Panc1 (cell line): Measurements from ENCODE around the gene LDLRAD4. TPM values are rescaled to one million over a fixed set of nuclear protein-coding genes. Genes with fewer than 3 reads are reported as not detected.

Source experiments
- ATAC-seq: fragments of 200-7000 bp; cut with Tn5 transposase; 2 replicates; pipeline ENCODE4 v1.9.1; 2020; ENCODE audit warnings: mild to moderate bottlenecking, moderate library complexity
- BruUV-seq: library from RNA; stranded (reverse); fragments of 400-500 nt; replicated peaks from 2 replicates; lab custom pipeline; 2021; lab: Mats Ljungman, UMichigan
- CTCF ChIA-PET: fragments of 300-600 bp; sonication (Branson Sonifier 250); formaldehyde crosslinking; loops from one replicate; lab custom pipeline; 2022; ENCODE audit warnings: antibody characterized with exemption; lab: Charles Lee
- POLR2A ChIA-PET: fragments of 300-600 bp; sonication (Branson Sonifier 250); formaldehyde crosslinking; loops from one replicate; lab custom pipeline; 2022; ENCODE audit warnings: antibody characterized with exemption; lab: Charles Lee
- DNase-seq: peaks from one replicate; pipeline ENCODE4 v3.0.0-alpha.2; 2010; ENCODE audit warnings: low read depth, low spot score
- H3K27ac ChIP-seq: 2 replicates; pipeline ENCODE4 v1.5.1; 2011; ENCODE audit warnings: mild to moderate bottlenecking, low read length, inconsistent platforms
- H3K27me3 ChIP-seq: fragments of 200-500 bp; sonication (Bioruptor generic); 2 replicates; pipeline ENCODE4 v1.6.0; 2014; ENCODE audit warnings: low read length, inconsistent platforms; ENCODE audit not compliant: control insufficient read depth, insufficient read depth
- H3K36me3 ChIP-seq: fragments of 200-500 bp; sonication (Bioruptor generic); 2 replicates; pipeline ENCODE4 v1.5.1; 2014; ENCODE audit warnings: inconsistent platforms, mild to moderate bottlenecking, low read length, moderate library complexity; ENCODE audit not compliant: control insufficient read depth, insufficient read depth
- H3K4me1 ChIP-seq: 2 replicates; pipeline ENCODE4 v1.5.1; 2011; ENCODE audit warnings: inconsistent platforms, mild to moderate bottlenecking, low read length, moderate library complexity; ENCODE audit not compliant: control insufficient read depth, insufficient read depth
- H3K4me3 ChIP-seq, 2 experiments: 2 replicates each; pipeline ENCODE4 v1.5.1; 2011 to 2012; ENCODE audit warnings: low read depth in 2 of 2, low read length in 2 of 2, mild to moderate bottlenecking in 2 of 2, inconsistent platforms in 1 of 2, moderate library complexity in 1 of 2
- H3K9me3 ChIP-seq: fragments of 200-500 bp; sonication (Bioruptor generic); 2 replicates; pipeline ENCODE4 v1.5.1; 2014; ENCODE audit warnings: low read depth, mild to moderate bottlenecking, inconsistent platforms, low read length, moderate library complexity; ENCODE audit not compliant: control insufficient read depth, insufficient read depth
- CTCF ChIP-seq: fragments of 450-650 bp; IDR thresholded peaks from 2 replicates; pipeline ENCODE4 v1.5.1; 2017; ENCODE audit warnings: mild to moderate bottlenecking
- POLR2AphosphoS5 ChIP-seq: IDR thresholded peaks from 2 replicates; pipeline ENCODE4 v1.6.1; 2012; ENCODE audit warnings: mild to moderate bottlenecking, low read depth, low read length, moderate library complexity
- REST ChIP-seq, 2 experiments: IDR thresholded peaks; 2 replicates each; pipeline ENCODE4 v1.6.1; 2011 to 2012; ENCODE audit warnings: low read depth in 2 of 2, control low read depth in 1 of 2, low read length in 1 of 2, mild to moderate bottlenecking in 1 of 2, moderate library complexity in 1 of 2; ENCODE audit not compliant: insufficient read depth in 1 of 2
- SIN3A ChIP-seq: IDR thresholded peaks from 2 replicates; pipeline ENCODE4 v1.6.1; 2012; ENCODE audit warnings: low read depth, mild to moderate bottlenecking, low read length, moderate library complexity, borderline replicate concordance; ENCODE audit not compliant: insufficient read depth
- TCF7L2 ChIP-seq: IDR thresholded peaks from 2 replicates; pipeline ENCODE4 v1.6.1; 2011; ENCODE audit warnings: mild to moderate bottlenecking, low read depth, low read length, inconsistent platforms
- in situ Hi-C: cut with HindIII; loops from 2 replicates; pipeline ENCODE4 v1.10.0; 2016; ENCODE audit warnings: low sequenced_read_pairs, low pct_unique_long_range_greater_than_20kb
- intact Hi-C: fragments of 100-400 bp; cut with micrococcal nuclease; formaldehyde crosslinking; loops from one replicate; pipeline ENCODE4 v1.10.0; 2022; ENCODE audit not compliant: unreplicated experiment
- total RNA-seq: library from RNA; stranded (reverse); gene quantifications from one replicate; pipeline ENCODE4 v1.2.1, GENCODE V29; 2021; ENCODE audit not compliant: unreplicated experiment

LDLRAD4 gene
- total RNA-seq, 1 experiment from 2014 or later: 0.28 TPM

- POLR2A ChIA-PET: no interaction called here
- TF ChIP-seq TCF7L2: no peak
- TF ChIP-seq POLR2AphosphoS5: no peak
- TF ChIP-seq REST (IDR thresholded peaks at IDR 0.05; ENCODE audit: insufficient read depth in 1 of 2, low read depth in 2 of 2, low read length in 1 of 2): no peak
- TF ChIP-seq CTCF: no peak
- no peak for TF ChIP-seq SIN3A
- Histone ChIP-seq H3K27me3 (0 out of 2 replicates have a peak, but pooled peaks cover 3% of the 10 kb centered on the region), H3K9me3 (no peaks in the 10 kb centered on the region), H3K4me3 (no peak overlapping the region), H3K4me1 (no peaks in the 10 kb centered on the region), H3K27ac (no peak overlapping the region), H3K36me3 (no peaks in the 10 kb centered on the region; the same call in 1 of the 2 replicates)
- no peak for DNase-seq
- ATAC-seq: no peak
- intact Hi-C loops (no loop called here), in situ Hi-C loops (no loop called here)
- CTCF ChIA-PET: no interaction called here
- no TSS peak for BruUV-seq
These were observed 266.6 kb downstream of the LDLRAD4 start for GRCh38 chr18:13485182-13485581.

GRCh38 chr18:13485604-13486003, 267.0 kb downstream of the LDLRAD4 start:
- ATAC-seq (no peak), DNase-seq (no peak)
- ChIA-PET POLR2A (no interaction called here), CTCF (no interaction called here)
- Histone ChIP-seq H3K27ac (no peak overlapping the region), H3K4me1 (no peaks in the 10 kb centered on the region), H3K4me3 (no peak overlapping the region), H3K9me3 (no peaks in the 10 kb centered on the region), H3K36me3 (no peaks in the 10 kb centered on the region; the same call in 1 of the 2 replicates), H3K27me3 (0 out of 2 replicates have a peak, but pooled peaks cover 3% of the 10 kb centered on the region)
- intact Hi-C loops (no loop called here), in situ Hi-C loops (no loop called here)
- no TSS peak for BruUV-seq
- TF ChIP-seq SIN3A (no peak), REST (IDR thresholded peaks at IDR 0.05; ENCODE audit: insufficient read depth in 1 of 2, low read depth in 2 of 2, low read length in 1 of 2) (no peak), TCF7L2 (no peak), CTCF (no peak), POLR2AphosphoS5 (no peak)
